Measurements from ENCODE around the gene PARVB. TPM values are rescaled to one million over a fixed set of nuclear protein-coding genes. Genes with fewer than 3 reads are reported as not detected.

PARVB gene
- total and polyA plus RNA-seq, 4 donors: 7.9 to 34.6 (median 20.2) TPM

DNA sequence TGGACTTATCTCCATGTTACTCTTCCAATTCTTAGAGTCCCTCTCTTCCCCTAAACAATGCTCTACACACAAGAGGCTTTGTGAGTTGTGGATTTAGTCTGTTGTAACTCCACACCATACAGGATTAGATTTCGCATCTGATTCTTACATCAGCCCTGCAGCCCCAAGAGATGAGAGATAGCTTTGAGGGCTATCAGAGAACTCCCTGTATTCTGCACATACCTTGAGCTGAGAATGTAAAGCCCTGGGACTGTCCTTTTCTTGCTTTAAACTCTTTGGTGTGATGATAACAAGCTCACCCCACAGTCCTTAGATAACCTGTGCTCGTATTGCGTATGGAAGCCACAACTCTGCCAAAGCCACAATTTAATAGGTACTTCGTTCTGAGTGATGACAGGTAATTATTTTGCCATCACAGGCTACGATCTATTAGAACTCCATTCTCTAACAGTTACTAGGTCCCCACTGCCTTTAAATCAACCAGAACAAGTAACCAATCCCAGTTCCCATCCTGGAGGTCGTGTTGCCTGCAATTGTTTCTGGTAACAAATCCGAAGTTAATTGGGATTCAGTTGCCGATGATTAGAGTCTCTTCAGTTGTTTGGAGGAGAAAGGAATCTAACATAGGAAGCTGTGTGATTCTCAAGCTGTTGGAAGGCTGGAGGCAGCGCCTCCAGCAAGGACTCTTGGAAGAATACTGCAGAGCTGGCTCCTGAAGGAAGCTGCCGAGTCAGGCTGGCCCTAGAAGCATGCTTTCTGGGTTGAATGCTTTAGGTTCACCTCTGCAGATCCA is 155.3 kb downstream of the PARVB start:
- WGBS, 2 donors: 70 to 80% methylated on average over 10 of the region's 10 CpGs
- Histone ChIP-seq H3K36me3 (ENCODE audit: control insufficient read depth in 1 of 2, insufficient read depth in 2 of 2, low read length in 1 of 2) (no peaks in the 10 kb centered on the region), H3K4me3 (ENCODE audit: low read length in 2 of 2) (no peak overlapping the region), H3K9me3 (ENCODE audit: control insufficient read depth, low read length) (no peaks in the 10 kb centered on the region), H3K27ac (ENCODE audit: low read depth in 1 of 2, low read length in 2 of 2) (no peak overlapping the region), H3K4me1 (ENCODE audit: control insufficient read depth in 1 of 2, insufficient read depth in 2 of 2, low read length in 2 of 2) (no peaks in the 10 kb centered on the region), H3K27me3 (ENCODE audit: control insufficient read depth in 1 of 2, insufficient read depth in 2 of 2, low read length in 1 of 2) (no peaks in the 10 kb centered on the region)
- DNase-seq: no peak
- no peak for ATAC-seq (ENCODE audit: low FRiP score)
- intact Hi-C loops (cut with DNase I): no loop called here

DNA sequence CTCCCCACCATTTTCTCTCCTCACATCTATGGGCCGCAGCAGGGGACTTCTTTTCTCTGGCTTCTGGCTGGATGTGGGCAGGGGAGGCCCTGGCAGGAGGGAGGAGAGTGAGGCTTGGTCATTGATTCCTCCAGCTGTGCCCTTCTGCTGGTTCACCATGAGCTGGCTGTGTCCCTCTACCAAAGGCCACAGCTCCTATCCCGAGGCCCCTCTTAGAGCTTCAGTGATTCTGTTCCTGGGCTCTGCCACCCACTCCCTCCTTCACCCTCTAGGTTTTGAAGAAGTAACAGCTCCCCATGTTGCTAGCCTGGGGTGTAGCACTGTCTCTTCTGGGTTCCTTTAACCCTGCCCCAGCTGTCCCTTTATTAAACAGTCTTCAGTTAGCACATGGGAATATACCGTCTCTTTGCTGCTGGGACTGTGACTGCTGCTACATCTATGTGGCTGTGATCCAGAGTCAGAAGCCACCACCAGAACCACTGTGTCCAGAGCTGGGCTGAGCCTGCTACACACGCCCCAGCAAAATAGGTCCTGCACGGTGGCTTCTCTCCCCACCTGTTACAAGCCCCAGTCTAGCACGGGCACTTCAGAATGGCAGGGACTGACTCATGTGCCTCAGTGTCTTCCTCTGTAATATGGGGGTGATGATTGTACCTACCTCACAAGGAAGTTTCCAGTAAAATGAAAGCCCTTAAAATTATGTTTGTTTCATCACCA is 156.0 kb downstream of the PARVB start:
- H3K4me1 ChIP-seq (ENCODE audit: control insufficient read depth in 1 of 2, insufficient read depth in 2 of 2, low read length in 2 of 2): no peaks in the 10 kb centered on the region
- no peaks in the 10 kb centered on the region for H3K36me3 ChIP-seq (ENCODE audit: control insufficient read depth in 1 of 2, insufficient read depth in 2 of 2, low read length in 1 of 2)
- intact Hi-C loops (cut with DNase I): no loop called here
- H3K4me3 ChIP-seq (ENCODE audit: low read length in 2 of 2): no peak overlapping the region
- no peak overlapping the region for H3K27ac ChIP-seq (ENCODE audit: low read depth in 1 of 2, low read length in 2 of 2)
- ATAC-seq (ENCODE audit: low FRiP score) (no peak), DNase-seq (no peak)
- 84 to 85% methylated on average over 6 of the region's 6 CpGs for WGBS, 2 donors
- H3K27me3 ChIP-seq (ENCODE audit: control insufficient read depth in 1 of 2, insufficient read depth in 2 of 2, low read length in 1 of 2): no peaks in the 10 kb centered on the region
- H3K9me3 ChIP-seq (ENCODE audit: control insufficient read depth, low read length): no peaks in the 10 kb centered on the region

DNA sequence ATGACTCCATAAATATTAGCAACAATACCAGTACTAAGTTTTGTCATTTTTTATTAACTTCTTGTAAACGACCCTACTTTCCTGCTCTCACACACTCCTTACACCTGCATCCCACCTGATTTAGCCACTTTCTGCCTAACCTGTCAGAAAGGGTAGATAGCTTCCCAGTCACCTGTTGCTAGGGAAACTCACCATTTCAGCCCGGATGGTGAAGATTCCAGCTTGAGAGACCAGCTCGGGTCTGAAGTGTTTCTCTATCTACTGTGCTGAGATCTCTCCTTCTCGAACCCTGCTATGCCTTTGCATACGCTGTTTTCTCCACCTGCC is 156.6 kb downstream of the PARVB start, which contains the start of gene PARVG:
TSS of gene PARVG (plus strand) at position 220 of the 327 bp plus-strand sequence. CDS start 2,405 bp downstream, outside the sequence.
- WGBS, 2 donors: 76 to 83% methylated on average over 5 of the region's 5 CpGs
- DNase-seq (no peak), ATAC-seq (ENCODE audit: low FRiP score) (no peak)
- no peaks in the 10 kb centered on the region for H3K4me1 ChIP-seq (ENCODE audit: control insufficient read depth in 1 of 2, insufficient read depth in 2 of 2, low read length in 2 of 2)
- intact Hi-C loops (cut with DNase I): no loop called here
- no peak within 1 kb of the TSS for H3K27ac ChIP-seq (ENCODE audit: low read depth in 1 of 2, low read length in 2 of 2)
- no peaks in the 10 kb centered on the region for H3K9me3 ChIP-seq (ENCODE audit: control insufficient read depth, low read length)
- H3K27me3 ChIP-seq (ENCODE audit: control insufficient read depth in 1 of 2, insufficient read depth in 2 of 2, low read length in 1 of 2): no peaks in the 10 kb centered on the region
- no peak within 1 kb of the TSS for H3K4me3 ChIP-seq (ENCODE audit: low read length in 2 of 2)
- no peaks in the 10 kb centered on the region for H3K36me3 ChIP-seq (ENCODE audit: control insufficient read depth in 1 of 2, insufficient read depth in 2 of 2, low read length in 1 of 2)

DNA sequence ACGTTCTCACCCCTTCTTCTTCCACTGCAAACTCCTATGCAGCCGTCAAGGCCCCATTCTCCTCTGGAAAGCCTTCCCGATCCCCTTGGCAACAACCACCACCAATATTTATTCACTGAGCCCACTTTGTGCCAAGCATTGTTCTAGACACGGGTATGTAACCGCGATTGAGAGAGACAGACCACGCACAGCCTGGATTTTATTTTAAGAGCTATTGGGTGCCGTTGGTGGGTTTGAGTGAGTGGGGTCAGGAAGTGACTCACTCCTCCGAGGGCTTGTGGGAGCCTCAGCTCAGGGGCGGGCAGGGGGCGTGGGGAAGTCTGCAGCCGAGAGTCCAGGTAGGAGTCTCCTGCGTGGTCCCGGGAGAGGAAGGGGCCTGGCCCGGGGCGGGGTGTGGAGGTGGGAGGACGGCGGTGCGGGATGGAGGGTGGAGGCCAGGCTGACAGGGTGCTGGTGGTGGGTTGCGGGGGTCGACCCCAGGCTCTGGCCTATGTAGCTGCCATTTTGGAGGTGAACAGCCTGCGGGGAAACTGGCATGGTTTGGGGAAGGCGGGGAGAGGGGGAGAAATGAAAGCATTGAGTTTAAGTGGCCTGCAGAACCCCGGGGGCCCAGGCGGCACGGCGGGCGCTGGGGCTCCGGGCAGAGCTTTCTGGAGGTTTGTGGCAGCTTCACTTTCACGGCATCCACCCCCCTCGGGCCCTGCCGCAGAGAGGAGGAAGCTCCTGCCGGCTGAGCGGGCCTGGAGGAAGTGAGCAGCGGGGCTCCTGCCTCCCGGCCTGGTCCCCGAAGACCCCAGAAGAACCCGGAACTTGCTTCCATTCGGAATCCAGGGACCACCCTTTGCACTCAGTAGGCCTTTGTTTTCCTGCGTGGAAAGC is 157.2 kb downstream of the PARVB start:
- Histone ChIP-seq H3K4me1 (ENCODE audit: control insufficient read depth in 1 of 2, insufficient read depth in 2 of 2, low read length in 2 of 2) (no peaks in the 10 kb centered on the region), H3K27me3 (ENCODE audit: control insufficient read depth in 1 of 2, insufficient read depth in 2 of 2, low read length in 1 of 2) (no peaks in the 10 kb centered on the region), H3K4me3 (ENCODE audit: low read length in 2 of 2) (no peak overlapping the region), H3K9me3 (ENCODE audit: control insufficient read depth, low read length) (no peaks in the 10 kb centered on the region), H3K36me3 (ENCODE audit: control insufficient read depth in 1 of 2, insufficient read depth in 2 of 2, low read length in 1 of 2) (no peaks in the 10 kb centered on the region), H3K27ac (ENCODE audit: low read depth in 1 of 2, low read length in 2 of 2) (no peak overlapping the region)
- no peak for ATAC-seq (ENCODE audit: low FRiP score)
- WGBS, 2 donors: 78 to 79% methylated on average over 38 to 40 of the region's 40 CpGs
- intact Hi-C loops (cut with DNase I): no loop called here
- DNase-seq: peak; percentile 76 to 79

DNA sequence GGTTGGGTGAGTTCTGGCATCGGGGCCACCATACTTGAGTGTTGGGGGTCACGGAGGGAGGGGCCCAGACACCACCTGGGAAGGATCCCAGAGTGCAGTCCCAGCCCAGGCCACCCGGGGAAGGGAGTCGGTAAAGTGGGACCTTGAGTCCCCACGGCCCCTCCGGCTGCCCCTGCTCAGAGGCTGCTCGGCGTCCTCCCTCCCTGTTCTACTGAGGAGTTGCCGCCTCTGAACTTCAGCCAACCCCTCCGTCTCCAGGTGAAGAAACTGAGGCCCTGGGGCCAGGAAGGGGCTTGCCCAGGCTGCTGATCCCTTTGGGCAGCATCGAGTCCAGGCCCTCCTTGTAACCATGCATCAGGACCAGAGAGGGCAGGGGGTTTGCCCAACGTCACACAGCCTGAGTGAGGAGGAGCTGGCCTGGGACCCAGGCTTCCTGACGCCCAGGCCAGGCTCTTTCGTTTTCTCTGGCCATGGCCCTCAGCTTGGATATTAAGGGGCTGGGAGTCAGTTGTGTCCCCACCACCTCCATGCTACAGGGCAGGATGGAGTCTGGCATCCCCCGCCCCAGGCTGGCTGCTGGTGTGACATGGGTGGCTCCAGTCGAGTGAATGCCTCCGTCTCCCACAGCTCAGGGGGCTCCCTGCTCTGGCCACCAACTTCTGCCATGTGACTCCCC is 157.9 kb downstream of the PARVB start:
- Histone ChIP-seq H3K27ac (ENCODE audit: low read depth in 1 of 2, low read length in 2 of 2) (no peak overlapping the region), H3K4me3 (ENCODE audit: low read length in 2 of 2) (no peak overlapping the region), H3K36me3 (ENCODE audit: control insufficient read depth in 1 of 2, insufficient read depth in 2 of 2, low read length in 1 of 2) (no peaks in the 10 kb centered on the region), H3K9me3 (ENCODE audit: control insufficient read depth, low read length) (no peaks in the 10 kb centered on the region), H3K27me3 (ENCODE audit: control insufficient read depth in 1 of 2, insufficient read depth in 2 of 2, low read length in 1 of 2) (no peaks in the 10 kb centered on the region), H3K4me1 (ENCODE audit: control insufficient read depth in 1 of 2, insufficient read depth in 2 of 2, low read length in 2 of 2) (no peaks in the 10 kb centered on the region)
- intact Hi-C loops (cut with DNase I): no loop called here
- ATAC-seq (ENCODE audit: low FRiP score): peak; percentile 30
- peak in 1 of 2 donors; percentile 51 for DNase-seq
- WGBS, 2 donors: 82 to 85% methylated on average over 17 of the region's 17 CpGs

DNA sequence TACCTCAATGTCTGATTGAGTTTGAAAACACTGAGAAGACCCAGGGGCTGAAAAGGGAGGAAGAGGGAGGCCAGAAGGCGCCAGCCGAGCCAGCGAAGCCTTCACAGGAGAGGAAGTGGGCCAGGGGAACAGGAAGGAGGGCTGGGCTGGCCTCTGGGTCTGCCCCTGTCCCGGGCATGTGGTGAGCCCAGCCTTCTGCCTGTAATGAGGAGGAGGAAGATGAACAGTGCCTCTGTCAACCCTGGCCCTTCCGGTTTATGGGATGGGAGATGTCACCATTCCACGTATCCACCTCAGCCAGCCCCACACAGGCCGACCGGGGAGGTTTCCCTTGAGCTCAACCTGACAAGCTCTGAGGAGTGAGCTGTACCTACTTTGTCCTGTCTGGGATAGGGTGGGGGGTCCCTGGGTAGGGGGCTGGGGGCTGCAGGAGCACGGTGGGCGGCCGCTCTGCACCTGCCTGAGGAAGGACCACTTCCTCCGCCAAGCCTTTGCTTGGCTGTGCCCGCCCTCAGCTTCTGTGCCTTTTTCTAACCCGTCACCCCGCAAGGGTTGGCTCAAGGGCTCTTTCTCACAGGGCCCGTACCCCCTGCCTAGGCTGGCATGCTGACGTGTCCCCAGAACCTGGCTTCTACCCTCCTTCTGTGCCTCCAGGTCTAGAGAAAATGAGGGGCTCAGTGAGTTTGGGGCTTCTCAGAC is 158.6 kb downstream of the PARVB start:
- DNase-seq (peak in 1 of 2 donors; percentile 89), ATAC-seq (ENCODE audit: low FRiP score) (peak; percentile 50)
- Histone ChIP-seq H3K27ac (ENCODE audit: low read depth in 1 of 2, low read length in 2 of 2) (no peak overlapping the region), H3K4me3 (ENCODE audit: low read length in 2 of 2) (no peak overlapping the region), H3K27me3 (ENCODE audit: control insufficient read depth in 1 of 2, insufficient read depth in 2 of 2, low read length in 1 of 2) (no peaks in the 10 kb centered on the region), H3K36me3 (ENCODE audit: control insufficient read depth in 1 of 2, insufficient read depth in 2 of 2, low read length in 1 of 2) (no peaks in the 10 kb centered on the region), H3K9me3 (ENCODE audit: control insufficient read depth, low read length) (no peaks in the 10 kb centered on the region), H3K4me1 (ENCODE audit: control insufficient read depth in 1 of 2, insufficient read depth in 2 of 2, low read length in 2 of 2) (no peaks in the 10 kb centered on the region)
- intact Hi-C loops (cut with DNase I): no loop called here
- 84 to 93% methylated on average over 17 of the region's 17 CpGs for WGBS, 2 donors

DNA sequence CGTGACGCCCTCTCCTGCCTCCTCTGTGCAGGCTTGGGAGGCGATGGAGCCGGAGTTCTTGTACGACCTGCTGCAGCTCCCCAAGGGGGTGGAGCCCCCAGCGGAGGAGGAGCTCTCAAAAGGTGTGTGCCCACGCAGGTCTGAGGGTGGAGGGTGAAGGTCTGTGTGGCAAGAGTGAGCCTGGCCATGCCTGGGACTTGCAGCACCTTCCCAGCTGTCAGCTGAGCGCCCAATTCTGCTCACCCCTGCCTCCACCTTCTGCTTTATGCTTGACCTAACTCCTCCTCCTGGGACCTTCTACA is 159.1 kb downstream of the PARVB start:
- Histone ChIP-seq H3K4me3 (ENCODE audit: low read length in 2 of 2) (no peak overlapping the region), H3K9me3 (ENCODE audit: control insufficient read depth, low read length) (no peaks in the 10 kb centered on the region), H3K27me3 (ENCODE audit: control insufficient read depth in 1 of 2, insufficient read depth in 2 of 2, low read length in 1 of 2) (no peaks in the 10 kb centered on the region), H3K27ac (ENCODE audit: low read depth in 1 of 2, low read length in 2 of 2) (no peak overlapping the region), H3K4me1 (ENCODE audit: control insufficient read depth in 1 of 2, insufficient read depth in 2 of 2, low read length in 2 of 2) (no peaks in the 10 kb centered on the region), H3K36me3 (ENCODE audit: control insufficient read depth in 1 of 2, insufficient read depth in 2 of 2, low read length in 1 of 2) (no peaks in the 10 kb centered on the region)
- WGBS, 2 donors: 85 to 88% methylated on average over 8 of the region's 8 CpGs
- DNase-seq (no peak), ATAC-seq (ENCODE audit: low FRiP score) (no peak)
- intact Hi-C loops (cut with DNase I): no loop called here

DNA sequence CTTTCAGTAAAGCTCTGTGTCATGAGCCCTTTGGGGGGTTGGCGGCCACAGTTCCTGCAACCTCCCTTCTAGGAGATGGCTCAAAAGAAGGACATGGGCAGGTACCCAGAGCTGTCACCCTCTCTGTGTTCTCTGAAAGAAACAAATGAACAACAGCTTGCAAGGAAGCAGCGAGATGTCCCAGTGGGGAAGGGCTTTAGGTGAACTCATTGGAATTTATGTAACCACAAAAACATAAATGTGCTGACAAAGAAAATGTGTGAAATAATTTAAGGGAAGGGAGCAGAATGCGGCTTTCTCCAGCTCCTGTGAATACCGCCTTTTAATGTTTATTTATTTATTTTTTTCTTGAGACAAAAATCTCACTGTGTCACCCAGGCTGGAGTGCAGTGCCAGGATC is 159.9 kb downstream of the PARVB start:
- no peak for DNase-seq
- no peaks in the 10 kb centered on the region for H3K27me3 ChIP-seq (ENCODE audit: control insufficient read depth in 1 of 2, insufficient read depth in 2 of 2, low read length in 1 of 2)
- H3K9me3 ChIP-seq (ENCODE audit: control insufficient read depth, low read length): no peaks in the 10 kb centered on the region
- ATAC-seq (ENCODE audit: low FRiP score): no peak
- no peaks in the 10 kb centered on the region for H3K36me3 ChIP-seq (ENCODE audit: control insufficient read depth in 1 of 2, insufficient read depth in 2 of 2, low read length in 1 of 2)
- 71 to 85% methylated on average over 4 of the region's 4 CpGs for WGBS, 2 donors
- H3K4me1 ChIP-seq (ENCODE audit: control insufficient read depth in 1 of 2, insufficient read depth in 2 of 2, low read length in 2 of 2): no peaks in the 10 kb centered on the region
- H3K4me3 ChIP-seq (ENCODE audit: low read length in 2 of 2): no peak overlapping the region
- intact Hi-C loops (cut with DNase I): no loop called here
- no peak overlapping the region for H3K27ac ChIP-seq (ENCODE audit: low read depth in 1 of 2, low read length in 2 of 2)
